Endothelial cell of umbilical vein (primary cell): Measurements from ENCODE around the gene PCSK6. TPM values are rescaled to one million over a fixed set of nuclear protein-coding genes. Genes with fewer than 3 reads are reported as not detected.

Source experiments
- BruUV-seq: library from RNA; stranded (reverse); fragments of 400-500 nt; replicated peaks from 2 replicates; lab custom pipeline; 2021; lab: Mats Ljungman, UMichigan
- CTCF ChIA-PET: fragments of 300-600, 350-600 bp; sonication (Branson Sonifier 250); formaldehyde crosslinking; loops from one replicate; lab custom pipeline; 2021; ENCODE audit warnings: antibody characterized with exemption, inconsistent platforms; lab: Charles Lee
- POLR2A ChIA-PET: fragments of 300-600, 350-600 bp; sonication (Branson Sonifier 250); formaldehyde crosslinking; loops from one replicate; lab custom pipeline; 2021; ENCODE audit warnings: antibody characterized with exemption, inconsistent platforms; lab: Charles Lee
- DNase-seq: peaks from one replicate; pipeline ENCODE4 v3.0.0-alpha.2; 2011; ENCODE audit warnings: low read depth, low spot score
- FAIRE-seq: peaks from 2 replicates; lab custom pipeline; 2011; peaks lifted over from hg19 to GRCh38; lab: Jason Lieb, UNC
- H2AFZ ChIP-seq: 2 replicates; pipeline ENCODE4 v1.6.0; 2012; ENCODE audit warnings: low read depth, low read length, control low read depth, inconsistent platforms
- H3K27ac ChIP-seq: 2 replicates; pipeline ENCODE4 v1.5.1; 2011; ENCODE audit warnings: low read depth, mild to moderate bottlenecking, control low read depth, low read length, moderate library complexity; ENCODE audit not compliant: insufficient read depth
- H3K27me3 ChIP-seq, 2 experiments: 2 replicates each; pipeline versions ENCODE4 v1.6.0 to v1.6.1; 2011; ENCODE audit warnings: low read length in 2 of 2, mixed read lengths in 1 of 2; ENCODE audit not compliant: control insufficient read depth in 2 of 2, insufficient read depth in 2 of 2
- H3K36me3 ChIP-seq, 2 experiments: 2 replicates in 1 of 2; 3 replicates in 1 of 2; pipeline ENCODE4 v1.5.1; 2011; ENCODE audit warnings: low read length in 2 of 2, mild to moderate bottlenecking in 1 of 2, moderate library complexity in 1 of 2; ENCODE audit not compliant: control insufficient read depth in 2 of 2, insufficient read depth in 2 of 2; ENCODE audit errors: extremely low read depth in 1 of 2
- H3K4me1 ChIP-seq: 3 replicates; pipeline ENCODE4 v1.5.1; 2011; ENCODE audit warnings: mild to moderate bottlenecking, low read length; ENCODE audit not compliant: control insufficient read depth, insufficient read depth; ENCODE audit errors: extremely low read depth
- H3K4me2 ChIP-seq: 2 replicates; pipeline ENCODE4 v1.6.1; 2011; ENCODE audit warnings: low read length, control low read depth, mixed read lengths; ENCODE audit not compliant: insufficient read depth
- H3K4me3 ChIP-seq, 3 experiments: fragments of 200-600 bp in 1 of 3; sonication (generic), shearing (Covaris generic) in 1 of 3; replicated peaks in 1 of 3; 2 replicates each; pipeline ENCODE4 v1.5.1; 2011 to 2016; ENCODE audit warnings: control low read depth in 3 of 3, low read length in 3 of 3, mild to moderate bottlenecking in 2 of 3, inconsistent platforms in 1 of 3, low read depth in 1 of 3, moderate library complexity in 1 of 3; ENCODE audit not compliant: insufficient read depth in 1 of 3
- H3K79me2 ChIP-seq: 2 replicates; pipeline ENCODE4 v1.6.0; 2012; ENCODE audit warnings: low read length, inconsistent platforms; ENCODE audit not compliant: control insufficient read depth, insufficient read depth
- H3K9ac ChIP-seq: replicated peaks from 2 replicates; pipeline ENCODE3; 2011; ENCODE audit warnings: low read length, control low read depth; ENCODE audit not compliant: insufficient read depth; ENCODE audit errors: extremely low read depth
- H3K9me1 ChIP-seq: replicated peaks from 3 replicates; pipeline ENCODE4 v1.6.0; 2011; ENCODE audit warnings: mild to moderate bottlenecking, low read length; ENCODE audit not compliant: control insufficient read depth, insufficient read depth; ENCODE audit errors: extremely low read depth
- H3K9me3 ChIP-seq: replicated peaks from 2 replicates; pipeline ENCODE4 v1.5.1; 2012; ENCODE audit warnings: low read length, inconsistent platforms; ENCODE audit not compliant: control insufficient read depth, insufficient read depth
- H4K20me1 ChIP-seq: replicated peaks from 2 replicates; pipeline ENCODE3; 2011; ENCODE audit warnings: mild to moderate bottlenecking, low read length; ENCODE audit not compliant: control insufficient read depth, insufficient read depth; ENCODE audit errors: extremely low read depth
- CTCF ChIP-seq, 2 donors: IDR thresholded peaks; 1 replicate in 1 of 2; 2 replicates in 1 of 2; pipeline ENCODE4 v1.5.1; 2011; ENCODE audit warnings: low read length in 2 of 2, mild to moderate bottlenecking in 2 of 2, moderate library complexity in 2 of 2, control low read depth in 1 of 2, inconsistent platforms in 1 of 2, low read depth in 1 of 2; ENCODE audit not compliant: insufficient read depth in 1 of 2; ENCODE audit errors: extremely low read depth in 1 of 2
- EZH2 ChIP-seq: IDR thresholded peaks from 2 replicates; pipeline ENCODE4 v1.6.1; 2012; ENCODE audit warnings: borderline replicate concordance, low read depth, mild to moderate bottlenecking, moderate library complexity, low read length, inconsistent platforms; ENCODE audit not compliant: severe bottlenecking
- FOS ChIP-seq: IDR thresholded peaks from 2 replicates; pipeline ENCODE4 v1.6.1; 2011; ENCODE audit warnings: mild to moderate bottlenecking, low read length, moderate library complexity, borderline replicate concordance; ENCODE audit not compliant: insufficient read depth
- GATA2 ChIP-seq: IDR thresholded peaks from 2 replicates; pipeline ENCODE4 v1.7.0; 2011; ENCODE audit warnings: low read depth, mild to moderate bottlenecking, moderate library complexity, mixed read lengths, low read length; ENCODE audit not compliant: insufficient read length, insufficient read depth
- JUN ChIP-seq: IDR thresholded peaks from 2 replicates; pipeline ENCODE4 v1.6.1; 2011; ENCODE audit warnings: borderline replicate concordance, low read depth; ENCODE audit not compliant: insufficient read length, insufficient read depth
- MAX ChIP-seq: IDR thresholded peaks from 2 replicates; pipeline ENCODE4 v1.6.1; 2011; ENCODE audit not compliant: insufficient read depth, insufficient read length
- MYC ChIP-seq: IDR thresholded peaks from one replicate; pipeline ENCODE4 v1.6.1; 2011; ENCODE audit warnings: mild to moderate bottlenecking, low read depth, low read length
- POLR2A ChIP-seq: IDR thresholded peaks from 2 replicates; pipeline ENCODE4 v1.6.1; 2012; ENCODE audit warnings: low read depth, mild to moderate bottlenecking, control low read depth, low read length
- POLR2AphosphoS5 ChIP-seq: IDR thresholded peaks from 2 replicates; pipeline ENCODE4 v1.6.1; 2012; ENCODE audit warnings: low read depth, mild to moderate bottlenecking, control low read depth, low read length, moderate library complexity; ENCODE audit not compliant: insufficient read depth
- dilution Hi-C: fragments of 300-500 bp; cut with MboI; formaldehyde crosslinking; loops from one replicate; pipeline ENCODE4 v1.15.0; 2019; ENCODE audit warnings: low sequenced_read_pairs; ENCODE audit not compliant: extremely low pct_ligation_motif_present
- intact Hi-C: fragments of 100-400 bp; cut with micrococcal nuclease; formaldehyde crosslinking; loops from one replicate; pipeline ENCODE4 v1.10.0; 2022
- polyA plus RNA-seq, 4 experiments: library from polyadenylated mRNA; depleted of rRNA in 3 of 4; stranded (reverse) in 3 of 4; unstranded in 1 of 4; fragments of >200 nt; gene quantifications; 2 replicates each; pipeline versions ENCODE4 v1.2.1 to v1.2.3, GENCODE V29; 2011 to 2012; ENCODE audit warnings: missing spikeins in 1 of 4
- total RNA-seq: library from RNA; stranded (reverse); gene quantifications from 2 replicates; pipeline ENCODE4 v1.2.3, GENCODE V29; 2021

The PCSK6 gene
- total and polyA plus RNA-seq, 2 donors (not counting 3 experiments of a cell fraction or from before 2014, with no cell fraction given), result 0.18 to 0.69 TPM

- Histone ChIP-seq H3K27ac (no peak overlapping the region), H3K4me3 (no peak overlapping the region), H3K9ac (no peak overlapping the region), H3K36me3 (no peaks in the 10 kb centered on the region), H3K27me3 (no peaks in the 10 kb centered on the region), H3K9me3 (no peaks in the 10 kb centered on the region), H3K4me1 (no peaks in the 10 kb centered on the region), H4K20me1 (no peaks in the 10 kb centered on the region), H2AFZ (no peak overlapping the region), H3K4me2 (no peak overlapping the region), H3K9me1 (no peaks in the 10 kb centered on the region), H3K79me2 (no peaks in the 10 kb centered on the region)
- intact Hi-C loops (no loop called here), dilution Hi-C loops (no loop called here)
- BruUV-seq, result no TSS peak
- POLR2A ChIA-PET, result no interaction called here
- DNase-seq, result no peak
- no peak for FAIRE-seq
- CTCF ChIA-PET, result no interaction called here
- TF ChIP-seq GATA2 (no peak), MYC (no peak), CTCF (IDR thresholded peaks at IDR 0.05; ENCODE audit: extremely low read depth in 1 of 2, insufficient read depth in 1 of 2, low read depth in 1 of 2, low read length in 2 of 2) (no peak), EZH2 (no peak), MAX (no peak), FOS (no peak), POLR2A (no peak), POLR2AphosphoS5 (no peak), JUN (no peak)
These were observed 101.5 kb downstream of the PCSK6 start for GRCh38 chr15:101388046-101388445.
